Cortex of kidney (tissue), 1 donor: ENCODE measurements around the gene SORCS3.

Experiments used
- DNase-seq: peaks from one replicate; lab custom pipeline; 2025; lab: John Stamatoyannopoulos, UW

Gene SORCS3

DNA sequence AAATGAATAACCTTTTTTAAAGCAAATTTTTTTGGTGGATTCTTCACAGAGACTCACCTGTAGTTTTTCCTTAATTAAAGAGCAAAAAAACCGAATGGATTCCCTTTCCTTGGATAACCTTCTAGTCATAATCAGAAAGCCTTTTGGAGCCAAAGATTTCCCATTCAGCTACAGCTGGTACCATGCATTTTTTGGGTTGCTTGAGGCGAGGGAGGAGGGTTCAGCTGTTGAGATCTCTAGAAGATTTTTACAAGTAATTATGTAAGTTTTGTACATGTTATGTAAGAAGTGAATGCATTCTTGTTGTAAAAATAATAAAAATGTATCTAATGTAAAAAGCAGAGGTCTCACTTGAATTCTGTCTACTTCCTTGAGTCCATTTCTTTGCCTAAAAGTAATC is 463.2 kb downstream of the SORCS3 start:
- no peak for DNase-seq

DNA sequence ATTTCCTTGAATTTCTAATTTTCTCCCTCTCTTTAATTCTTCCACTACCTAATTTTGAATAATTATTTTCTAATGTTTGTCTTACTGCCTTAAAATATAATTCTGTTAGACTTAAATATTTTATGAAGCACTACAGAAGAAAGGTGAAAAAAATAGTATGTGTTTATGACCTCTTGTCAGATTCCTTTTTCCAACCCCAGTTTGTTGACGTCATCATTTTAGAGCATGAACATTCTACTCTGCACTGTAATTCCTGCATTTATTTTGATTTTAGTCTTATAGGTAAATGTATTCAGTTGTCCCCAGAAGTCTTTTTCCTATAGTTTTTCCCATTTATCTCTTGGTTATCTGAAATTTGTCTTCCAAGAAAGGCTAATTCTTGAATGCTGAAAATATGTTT is 468.1 kb downstream of the SORCS3 start:
- no peak for DNase-seq

DNA sequence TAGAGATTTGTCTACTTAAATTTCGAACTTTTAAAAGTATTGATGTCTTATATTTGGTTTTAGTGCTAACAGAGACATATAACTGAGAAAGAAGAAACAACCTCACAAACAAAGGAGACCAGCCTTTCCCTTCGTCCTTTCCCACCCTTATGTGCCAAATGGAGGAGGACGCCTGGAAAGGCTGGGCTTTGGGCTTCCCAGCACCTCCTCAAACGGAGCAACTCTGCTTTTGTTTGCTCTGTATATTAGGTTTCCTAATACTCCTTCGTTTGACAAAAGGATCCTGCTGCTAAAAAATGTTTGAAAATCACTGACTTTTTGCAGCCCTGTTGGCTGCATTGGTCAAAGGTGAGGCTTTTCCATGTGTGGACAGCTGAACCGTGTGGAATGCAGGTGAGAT is 471.8 kb downstream of the SORCS3 start:
- DNase-seq = no peak

DNA sequence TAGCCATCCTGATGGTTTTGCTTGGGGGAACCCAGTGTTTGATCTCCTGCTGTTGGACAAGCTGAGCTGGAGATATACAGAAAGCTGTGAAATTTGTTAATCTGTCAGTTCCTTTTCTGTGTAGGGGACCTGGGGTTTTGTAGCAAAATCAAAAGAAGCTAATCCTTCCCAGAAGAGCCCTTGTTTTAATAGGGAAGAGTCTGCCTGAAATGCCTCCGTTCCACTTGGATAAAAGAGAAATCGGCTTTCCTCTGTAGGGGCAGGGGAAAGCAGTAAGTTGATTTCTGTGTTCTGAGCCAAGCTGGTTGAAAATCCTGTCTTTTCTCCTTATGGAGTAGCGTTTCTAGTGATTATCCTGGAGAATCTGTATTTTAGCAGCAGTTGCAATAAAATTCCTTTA is 472.6 kb downstream of the SORCS3 start:
- DNase-seq = no peak

DNA sequence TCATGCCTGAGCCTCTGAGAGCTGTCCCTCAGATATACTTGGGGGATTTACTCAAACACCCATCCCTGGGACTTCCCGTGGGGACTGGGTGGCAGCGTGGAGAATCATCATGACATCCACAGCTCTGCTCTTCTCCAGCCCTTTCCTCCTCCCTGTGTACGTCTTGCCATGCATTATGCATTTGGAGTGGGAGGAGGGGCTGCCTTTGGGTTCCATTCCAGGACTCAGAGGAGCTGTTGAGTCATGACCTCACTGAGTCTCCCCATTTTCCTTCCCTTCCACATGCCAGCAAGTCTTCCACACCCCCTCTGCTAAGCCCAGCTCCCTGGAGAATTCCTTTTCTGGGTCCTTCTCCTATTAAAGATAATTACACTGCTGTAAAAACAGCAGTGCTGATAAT is 480.7 kb downstream of the SORCS3 start:
- no peak for DNase-seq

DNA sequence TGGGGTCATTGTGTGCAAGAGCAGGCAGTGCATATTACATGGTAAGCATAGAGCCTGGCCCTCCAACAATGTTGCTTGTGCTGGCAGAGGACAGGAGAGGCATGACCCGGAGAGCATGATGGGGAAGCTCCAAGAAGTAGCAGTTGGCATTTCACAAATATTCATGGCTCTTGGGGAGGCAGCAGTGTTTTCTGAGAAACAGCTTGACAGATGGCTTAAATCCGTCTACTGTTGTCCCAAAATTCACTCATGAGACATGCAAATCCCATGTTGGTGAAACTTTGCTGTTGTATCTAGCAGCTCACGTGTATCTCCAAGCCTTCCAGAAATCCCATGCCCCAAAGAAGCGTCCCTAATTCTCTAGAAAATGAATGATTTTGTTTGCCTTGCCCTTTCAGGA is 487.0 kb downstream of the SORCS3 start:
- DNase-seq = no peak

DNA sequence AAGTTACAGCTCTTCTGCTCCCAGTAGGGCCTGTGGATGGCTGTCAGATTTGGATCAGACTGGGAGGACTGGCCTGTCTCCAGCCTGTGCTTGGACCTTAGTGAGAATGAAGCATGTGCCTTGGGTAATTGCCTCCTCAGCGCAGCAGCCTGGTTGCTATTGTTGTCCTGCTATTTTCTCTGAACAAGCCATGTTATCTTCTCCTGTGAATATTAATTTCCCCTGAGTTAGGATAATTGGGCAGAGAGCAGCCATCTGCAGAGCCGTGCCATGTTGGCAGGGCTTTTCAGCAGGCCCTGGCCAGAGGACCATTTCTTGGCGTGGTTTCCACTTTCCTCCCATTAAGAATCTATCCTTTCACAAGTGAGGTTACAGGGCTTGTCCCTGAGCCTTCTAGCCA is 497.3 kb downstream of the SORCS3 start:
- no peak for DNase-seq

DNA sequence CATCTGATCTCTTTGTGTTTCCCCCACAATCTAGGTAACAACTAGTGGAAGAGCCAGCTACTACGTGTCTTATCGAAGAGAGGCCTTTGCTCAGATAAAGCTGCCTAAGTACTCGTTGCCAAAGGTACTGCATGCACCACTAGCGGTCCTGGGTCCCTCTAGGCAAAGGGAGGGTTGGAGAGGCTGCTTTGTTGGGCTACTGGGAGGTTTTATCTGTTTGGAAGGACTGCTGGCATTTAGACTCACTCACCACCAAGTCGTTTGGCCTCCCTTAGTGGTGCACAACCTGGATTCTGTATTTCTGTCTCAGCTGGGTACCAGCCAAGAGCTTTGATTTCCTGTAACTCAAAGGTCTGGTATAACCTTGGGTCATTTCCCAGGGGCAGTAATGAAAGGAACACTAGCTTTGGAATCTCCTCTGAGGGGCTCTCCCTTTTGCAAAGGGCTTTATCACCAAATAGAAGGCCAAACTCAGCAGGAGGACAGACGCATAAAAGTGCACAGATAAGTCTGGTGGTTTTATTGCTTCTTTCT is 498.3 kb downstream of the SORCS3 start:
- DNase-seq = no peak

DNA sequence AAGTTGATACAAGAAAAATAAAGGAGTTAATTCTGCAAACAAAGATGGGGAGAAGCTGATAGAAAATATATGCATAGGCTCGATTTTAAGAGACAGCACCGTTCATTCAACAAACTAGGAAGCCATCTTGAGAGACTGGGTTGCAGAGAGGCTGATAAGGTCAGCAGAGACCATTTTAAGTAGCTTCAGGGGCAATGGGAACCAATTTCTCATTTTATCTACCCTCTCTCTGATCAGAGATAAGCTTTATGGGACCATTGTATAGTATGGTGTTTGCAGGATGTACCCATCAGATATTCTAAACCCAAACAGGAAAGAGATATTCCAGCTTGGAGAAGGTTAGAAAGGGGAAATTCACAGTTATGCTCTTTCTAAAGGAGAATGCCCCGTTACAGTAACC is 499.5 kb downstream of the SORCS3 start:
- DNase-seq = no peak

DNA sequence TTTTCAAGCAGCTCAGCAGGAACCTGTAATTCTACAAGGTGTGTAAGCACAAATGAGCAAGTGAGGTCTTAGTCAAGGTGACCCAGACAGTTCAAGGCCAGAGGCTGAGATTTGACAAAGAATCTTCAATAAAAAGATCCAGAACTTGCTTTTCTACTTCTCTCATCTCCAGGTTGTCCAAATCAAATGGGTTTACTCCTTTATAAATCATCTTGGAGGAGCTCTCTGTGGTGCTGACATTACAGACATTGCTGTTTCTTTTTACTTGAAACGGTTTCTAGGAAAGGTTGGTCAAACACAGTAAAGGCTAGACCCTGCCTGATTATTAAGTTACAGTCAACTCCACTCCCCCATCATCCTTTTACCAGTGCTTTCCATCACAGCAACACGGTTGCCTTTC is 504.6 kb downstream of the SORCS3 start:
- DNase-seq = no peak

DNA sequence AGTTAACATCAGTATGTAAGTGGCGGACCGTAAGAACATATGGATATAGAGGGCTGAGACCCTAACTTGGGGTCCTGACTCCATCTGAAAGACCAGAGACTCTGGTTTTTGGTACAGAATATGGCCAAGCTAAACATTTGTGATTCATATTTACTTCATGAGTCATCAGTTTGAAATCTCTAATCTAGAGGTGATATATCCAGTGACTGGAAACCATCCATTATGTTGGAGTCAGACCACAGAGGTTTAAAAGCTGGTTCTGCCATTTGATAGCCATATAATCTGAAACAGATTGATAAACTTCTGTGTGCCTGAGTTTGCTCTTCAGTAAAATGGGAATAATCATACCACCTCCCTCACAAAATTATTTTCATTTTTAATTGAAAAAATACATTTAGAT is 505.3 kb downstream of the SORCS3 start:
- no peak for DNase-seq

DNA sequence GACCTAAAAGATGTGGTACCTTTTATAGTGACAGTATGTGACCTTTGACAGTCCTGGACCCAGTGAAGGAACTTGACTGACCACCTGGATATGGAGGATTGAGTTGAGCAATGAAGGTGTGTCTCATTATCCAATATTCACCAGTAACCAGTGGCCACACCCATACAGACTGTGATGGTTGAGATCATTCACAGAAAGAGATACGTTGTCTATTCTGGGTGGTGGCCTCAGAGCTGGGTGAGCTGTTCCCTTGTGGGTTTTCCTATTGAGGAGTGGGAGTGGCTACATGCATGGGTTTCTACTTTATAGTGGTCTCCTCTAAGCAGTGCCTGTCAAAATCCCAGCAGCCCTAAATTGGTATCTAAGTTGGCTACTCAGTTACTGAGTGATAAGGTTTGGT is 507.4 kb downstream of the SORCS3 start:
- no peak for DNase-seq

DNA sequence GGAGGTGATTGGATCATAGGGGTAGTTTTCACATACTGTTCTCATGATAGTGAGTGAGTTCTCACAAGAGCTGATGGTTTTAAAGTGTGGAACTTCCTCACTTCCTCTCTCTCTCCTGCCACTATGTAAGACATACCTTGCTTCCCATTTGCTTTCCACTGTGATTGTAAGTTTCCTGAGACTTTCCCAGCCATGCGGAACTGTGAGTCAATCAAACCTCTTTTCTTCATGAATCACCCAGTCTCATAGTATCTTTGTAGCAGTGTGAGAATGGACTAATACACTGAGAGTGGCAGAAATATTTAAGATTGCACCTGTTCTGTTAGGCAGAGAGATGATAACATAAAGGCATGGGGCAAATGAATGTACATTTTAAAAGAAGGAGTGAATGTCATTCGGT is 507.8 kb downstream of the SORCS3 start:
- no peak for DNase-seq

DNA sequence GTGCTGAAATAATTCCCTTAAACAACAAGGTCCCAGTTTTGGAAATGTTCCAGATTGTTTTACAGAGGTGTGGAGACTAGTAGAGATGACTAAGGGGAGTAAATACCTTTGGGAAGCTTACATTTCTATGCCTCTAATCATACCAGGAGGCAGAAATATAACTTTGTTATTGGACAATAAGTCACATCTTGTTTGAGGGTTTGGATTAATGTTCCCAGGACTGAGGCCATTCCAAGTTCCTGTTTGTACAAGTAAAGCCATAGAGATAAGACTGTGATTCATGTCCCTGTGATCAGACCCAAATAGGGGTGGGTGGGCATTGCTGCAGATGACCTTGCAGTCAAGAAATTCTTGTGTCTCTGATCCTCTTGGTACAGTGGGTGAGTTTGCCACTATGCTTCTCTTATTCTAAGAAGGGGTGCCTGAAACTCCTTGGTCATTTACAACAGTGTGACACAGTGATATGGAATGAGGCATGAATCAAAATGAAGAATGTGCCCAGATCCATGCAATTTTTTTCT is 508.3 kb downstream of the SORCS3 start:
- no peak for DNase-seq

DNA sequence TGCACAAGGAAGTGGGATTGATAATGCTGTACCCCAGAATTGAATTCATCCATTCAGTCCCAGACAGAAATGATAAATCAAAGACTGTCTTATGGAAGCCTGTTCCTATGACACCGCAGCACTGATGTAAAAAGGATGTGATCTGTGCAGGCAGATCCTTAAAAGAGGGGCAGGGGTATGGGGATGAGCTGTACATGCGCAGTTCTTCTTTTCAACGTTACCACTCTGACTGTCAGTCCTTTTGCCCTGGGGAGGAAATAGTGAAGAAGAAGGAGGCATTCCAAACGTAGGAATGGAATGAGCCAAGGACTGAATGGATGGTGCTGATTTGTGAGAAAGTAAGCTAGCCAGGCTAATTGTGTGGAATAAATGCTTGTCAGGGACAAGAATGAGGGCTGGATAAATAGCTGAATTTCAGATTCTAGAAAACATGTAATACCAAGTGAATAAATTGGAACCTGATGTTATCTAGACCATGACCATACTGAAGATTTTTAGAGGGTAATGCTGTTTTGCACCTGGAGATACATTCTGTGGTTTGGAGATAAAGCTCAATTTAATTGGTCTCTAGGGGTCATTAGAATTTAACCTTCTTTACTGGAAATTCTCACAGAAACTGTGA is 509.3 kb downstream of the SORCS3 start:
- DNase-seq = no peak

DNA sequence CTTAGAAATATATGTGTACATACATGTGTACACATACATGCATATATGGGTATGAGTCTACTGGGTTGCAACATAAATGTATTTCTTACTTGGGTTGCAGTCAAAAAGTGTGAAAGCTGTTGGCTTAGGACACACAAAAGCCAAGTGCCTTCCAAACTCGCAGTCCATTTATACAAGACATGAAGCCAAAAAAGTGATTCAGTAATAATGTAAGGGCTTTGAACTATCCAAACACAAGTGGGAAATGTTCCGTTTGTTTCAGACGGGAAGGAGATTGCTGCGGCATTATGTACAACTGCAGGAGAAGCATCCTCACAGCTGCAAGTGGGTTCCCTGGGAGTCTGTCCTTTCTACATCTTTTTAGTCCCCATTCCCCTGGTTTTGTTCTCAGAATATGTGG is 513.6 kb downstream of the SORCS3 start:
- DNase-seq = no peak

DNA sequence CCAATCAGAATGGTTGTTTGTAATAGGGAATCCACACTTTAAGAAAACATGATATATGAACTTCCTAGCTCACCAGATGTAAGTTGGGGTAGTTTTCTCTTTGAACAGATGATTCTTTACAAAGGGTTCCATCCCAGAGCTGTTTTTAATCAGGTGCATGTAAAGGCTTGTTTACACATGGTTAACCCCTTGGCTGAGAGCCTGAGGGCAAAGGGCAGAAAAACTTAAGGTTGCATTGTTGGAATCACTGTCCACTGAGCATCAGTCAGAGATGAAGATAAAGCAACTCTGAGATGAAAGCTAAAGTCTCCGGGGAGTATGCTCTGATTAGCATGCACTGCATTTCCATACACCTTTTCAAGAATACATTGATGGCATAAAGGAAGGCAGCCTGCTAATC is 518.2 kb downstream of the SORCS3 start:
- DNase-seq = no peak

DNA sequence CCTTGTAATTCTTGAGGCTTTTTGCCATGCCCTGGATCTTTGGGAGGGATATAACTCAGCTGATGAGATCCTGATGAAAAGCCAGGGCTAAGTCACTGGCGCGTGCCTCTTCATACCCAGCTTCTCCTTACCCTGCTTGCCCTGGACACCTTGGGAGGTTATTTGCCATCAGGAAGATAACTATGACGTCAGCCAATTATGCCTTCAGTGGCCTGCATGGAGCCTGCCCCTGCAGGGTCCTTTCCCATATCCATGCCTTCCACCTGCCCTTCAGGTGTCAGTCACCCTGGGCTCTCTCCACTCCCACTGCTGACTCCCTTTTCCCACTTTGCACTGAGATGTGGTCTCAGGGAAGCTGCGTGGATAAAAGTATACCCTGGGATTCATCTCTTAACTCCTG is 520.1 kb downstream of the SORCS3 start:
- no peak for DNase-seq

DNA sequence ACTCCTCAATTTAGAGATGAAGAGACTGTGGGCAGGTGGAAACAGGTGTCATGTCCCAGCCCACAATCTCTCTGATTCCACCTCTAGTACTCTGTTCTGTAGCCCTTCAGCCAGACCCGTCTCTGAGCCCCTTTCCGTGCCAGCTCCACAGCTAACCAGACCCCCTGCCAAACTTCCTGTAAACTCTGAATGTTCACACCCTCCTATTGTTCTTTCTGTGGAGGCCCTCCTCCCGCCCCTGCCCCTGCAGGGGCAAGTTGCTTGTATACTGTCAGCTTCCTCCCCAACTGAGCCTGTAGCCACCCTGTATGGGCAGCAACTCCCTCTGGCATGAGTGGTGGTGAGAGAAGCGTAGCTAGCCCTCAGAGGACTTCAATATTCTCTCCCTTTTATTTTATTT is 520.7 kb downstream of the SORCS3 start:
- no peak for DNase-seq

DNA sequence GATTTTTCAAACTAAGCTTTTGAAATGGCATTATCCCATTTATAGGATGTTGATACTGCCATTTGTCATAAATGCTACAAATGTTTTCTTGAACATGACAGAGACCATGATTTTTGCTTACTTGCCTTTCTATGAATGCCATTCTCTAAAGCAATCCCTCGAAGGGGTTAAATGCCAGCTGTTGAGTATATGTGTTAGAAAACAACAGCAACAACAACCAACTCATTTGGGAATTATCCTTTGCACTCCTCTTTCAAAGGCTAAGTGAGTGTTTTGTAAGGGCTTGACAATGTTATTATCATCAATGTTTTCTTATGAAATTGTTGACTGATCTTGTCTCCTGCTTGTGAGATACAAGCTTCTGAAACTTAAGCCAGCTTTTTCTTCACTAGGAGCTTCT is 529.4 kb downstream of the SORCS3 start:
- no peak for DNase-seq

DNA sequence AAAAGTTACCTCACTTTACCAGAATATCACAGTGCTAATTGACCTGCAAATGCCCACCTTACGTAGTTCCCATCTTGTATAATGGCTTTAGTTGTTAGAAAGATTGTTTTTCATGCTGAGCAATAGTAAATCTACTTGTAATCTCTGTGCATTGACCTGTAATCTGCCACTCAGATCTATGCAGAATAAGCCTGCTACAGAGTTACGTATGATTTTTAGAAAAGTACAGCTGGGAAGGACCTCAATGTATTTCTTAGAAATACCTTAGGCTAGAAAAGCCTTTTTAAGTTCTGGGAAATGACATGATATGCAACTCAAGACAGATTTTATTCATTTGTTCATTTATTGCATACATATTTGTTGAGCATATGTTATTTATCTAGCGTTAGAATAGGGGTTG is 530.9 kb downstream of the SORCS3 start:
- DNase-seq = no peak

DNA sequence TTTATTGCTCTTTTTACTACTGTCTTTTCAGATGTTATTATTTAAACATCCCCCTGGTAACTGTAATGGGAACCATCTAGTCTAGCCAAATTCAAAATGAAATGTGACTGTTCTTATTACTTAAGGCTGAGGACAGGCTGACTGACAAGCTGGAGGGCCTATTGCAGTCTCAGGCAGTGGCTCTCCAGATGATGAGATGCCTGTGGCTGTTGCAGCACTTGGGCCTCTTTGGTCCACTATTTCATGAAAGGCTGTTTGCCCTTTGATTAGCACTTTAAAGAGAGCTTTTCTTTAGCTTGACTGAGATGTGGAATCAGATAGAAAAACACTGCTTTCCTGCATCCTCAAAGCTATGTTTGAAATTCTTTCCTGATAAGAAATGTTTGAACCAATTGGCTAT is 540.5 kb downstream of the SORCS3 start:
- DNase-seq = no peak

DNA sequence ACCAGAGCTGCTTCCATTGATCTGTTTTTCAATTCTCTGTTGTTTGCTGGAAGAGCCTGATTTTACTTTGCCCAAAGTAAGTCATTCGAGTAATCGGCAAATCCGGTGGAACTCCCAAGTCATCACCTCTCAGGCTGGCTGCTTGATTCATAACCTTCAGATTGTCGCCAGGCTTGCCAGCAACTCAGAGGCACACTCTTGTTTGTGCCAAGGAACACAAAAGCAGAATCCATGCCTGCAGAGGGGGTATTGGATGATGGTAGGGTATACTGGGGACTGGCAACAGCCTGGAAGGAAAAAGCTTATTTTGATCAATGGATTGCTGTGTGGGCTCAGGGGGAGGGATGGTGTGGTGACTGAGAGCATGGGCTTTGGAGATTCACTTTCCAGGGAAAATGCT is 542.4 kb downstream of the SORCS3 start:
- no peak for DNase-seq

DNA sequence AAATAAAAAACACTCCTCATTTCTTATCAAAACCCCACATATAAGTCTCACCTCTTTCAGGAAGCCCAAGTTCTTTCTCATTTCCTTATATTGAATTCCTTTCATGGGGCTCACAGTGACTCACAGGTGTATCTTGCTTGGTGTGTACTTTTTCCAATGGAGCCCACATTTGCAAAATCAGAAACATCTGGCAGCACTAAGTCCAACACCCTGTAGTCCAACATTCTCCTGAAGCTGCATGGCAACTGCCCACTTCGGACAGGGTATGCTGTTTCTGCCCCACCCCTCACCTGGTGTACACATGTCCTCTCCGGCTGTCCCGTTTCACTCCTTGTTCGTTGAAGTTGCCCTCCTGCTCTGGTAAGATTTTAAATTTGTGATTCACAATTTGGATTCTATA is 544.1 kb downstream of the SORCS3 start:
- DNase-seq = no peak
